SK-N-SH (cell line): ENCODE measurements around the gene TP53AIP1.

Experiments used
- CTCF ChIP-seq: fragments of 200-600 bp; sonication (generic); IDR thresholded peaks from 2 replicates; pipeline ENCODE4 v1.6.1; 2017; ENCODE audit warnings: antibody characterized with exemption, mild to moderate bottlenecking, moderate library complexity
- FOXJ3 ChIP-seq: sonication (generic); formaldehyde crosslinking; IDR thresholded peaks from 2 replicates; pipeline ENCODE4 v1.5.1; 2020; ENCODE audit warnings: mild to moderate bottlenecking, missing genetic modification reagents
- MXI1 ChIP-seq: IDR thresholded peaks from 2 replicates; pipeline ENCODE4 v1.6.1; 2012; ENCODE audit warnings: mild to moderate bottlenecking, low read depth, low read length, improper control_type of control experiment
- RFX5 ChIP-seq: IDR thresholded peaks from 2 replicates; pipeline ENCODE4 v1.6.1; 2012; ENCODE audit warnings: mild to moderate bottlenecking, improper control_type of control experiment, low read length
- SMC3 ChIP-seq: IDR thresholded peaks from 2 replicates; pipeline ENCODE4 v1.6.1; 2012; ENCODE audit warnings: low read depth, low read length, improper control_type of control experiment
- ZBTB33 ChIP-seq: IDR thresholded peaks from 2 replicates; pipeline ENCODE4 v1.4.0; 2012; ENCODE audit warnings: low read depth, borderline replicate concordance

- TF ChIP-seq CTCF (no peak), RFX5 (no peak), MXI1 (no peak), SMC3 (no peak), FOXJ3 (CRISPR knock-in tag) (no peak), ZBTB33 (no peak)
These were observed 2.1 kb downstream of the TP53AIP1 start for GRCh38 chr11:128940603-128941002.
